ENCODE measurements around the gene DDIT4.

DDIT4 gene

GRCh38 chr10:72250666-72251065 is 23.1 kb upstream of the DDIT4 start:
- Histone ChIP-seq H3K4me3 (no peak overlapping the region), H3K36me3 (no peaks in the 10 kb centered on the region), H3K27me3 (no peaks in the 10 kb centered on the region), H3K4me1 (peaks cover 17 to 99% (median 84%) of the 10 kb centered on the region in 4 donors), H3K9me3 (no peaks in the 10 kb centered on the region), H3K27ac (peak overlapping the region; percentile 85 to 91)
- DNase-seq: peak; percentile 87 to 90
- TF ChIP-seq CTCF (IDR thresholded peaks at IDR 0.05): no peak
- intact Hi-C loops (cut with DNase I; ENCODE audit: low total_unique reads): loop anchor here (5.0 kb wide), 1 partner anchor 67 kb away; no protein-coding TSS in a partner anchor

- no peak for TF ChIP-seq CTCF (IDR thresholded peaks at IDR 0.05)
- Histone ChIP-seq H3K4me1 (peaks cover 19 to 99% (median 83%) of the 10 kb centered on the region in 4 donors), H3K4me3 (no peak overlapping the region), H3K36me3 (no peaks in the 10 kb centered on the region), H3K27ac (peak overlapping the region; percentile 85 to 91), H3K9me3 (no peaks in the 10 kb centered on the region), H3K27me3 (no peaks in the 10 kb centered on the region)
- DNase-seq: no peak
- intact Hi-C loops (cut with DNase I; ENCODE audit: low total_unique reads): loop anchor here (5.0 kb wide), 1 partner anchor 66 kb away; no protein-coding TSS in a partner anchor
Measured at GRCh38 chr10:72251635-72252034, 22.1 kb upstream of the DDIT4 start.

- H3K27ac ChIP-seq: peak overlapping the region; percentile 85 to 91
- H3K36me3 ChIP-seq: no peaks in the 10 kb centered on the region
- H3K4me1 ChIP-seq: peaks cover 12 to 99% (median 77%) of the 10 kb centered on the region in 4 donors
- intact Hi-C loops (cut with DNase I; ENCODE audit: low total_unique reads): loop anchor here (5.0 kb wide), 1 partner anchor 64 kb away; no protein-coding TSS in a partner anchor
- TF ChIP-seq CTCF (IDR thresholded peaks at IDR 0.05): no peak
- no peaks in the 10 kb centered on the region for H3K9me3 ChIP-seq
- H3K27me3 ChIP-seq: no peaks in the 10 kb centered on the region
- no peak for DNase-seq
- H3K4me3 ChIP-seq: no peak overlapping the region
Measured at GRCh38 chr10:72252972-72253371, 20.8 kb upstream of the DDIT4 start.

GRCh38 chr10:72253578-72253977 is 20.1 kb upstream of the DDIT4 start:
- no peak for DNase-seq
- TF ChIP-seq CTCF (IDR thresholded peaks at IDR 0.05): no peak
- peak overlapping the region; percentile 85 to 91 for H3K27ac ChIP-seq
- H3K27me3 ChIP-seq: no peaks in the 10 kb centered on the region
- no peaks in the 10 kb centered on the region for H3K9me3 ChIP-seq
- H3K4me1 ChIP-seq: peaks cover 12 to 97% (median 75%) of the 10 kb centered on the region in 4 donors
- H3K4me3 ChIP-seq: no peak overlapping the region
- H3K36me3 ChIP-seq: no peaks in the 10 kb centered on the region
- intact Hi-C loops (cut with DNase I; ENCODE audit: low total_unique reads): loop anchor here (5.0 kb wide), 1 partner anchor 64 kb away; no protein-coding TSS in a partner anchor

- H3K27me3 ChIP-seq: no peaks in the 10 kb centered on the region
- no peak for TF ChIP-seq CTCF (IDR thresholded peaks at IDR 0.05)
- peak; percentile 96 to 98 for DNase-seq
- H3K27ac ChIP-seq: peak overlapping the region; percentile 85 to 91
- intact Hi-C loops (cut with DNase I; ENCODE audit: low total_unique reads): loop anchor here (5.0 kb wide), 1 partner anchor 62 kb away; no protein-coding TSS in a partner anchor
- H3K4me1 ChIP-seq: peaks cover 12 to 98% (median 75%) of the 10 kb centered on the region in 4 donors
- H3K9me3 ChIP-seq: no peaks in the 10 kb centered on the region
- H3K36me3 ChIP-seq: no peaks in the 10 kb centered on the region
- H3K4me3 ChIP-seq: no peak overlapping the region
Measured at GRCh38 chr10:72254813-72255568, 18.7 kb upstream of the DDIT4 start.
